Retinal pigment epithelial cell (primary cell): ENCODE results near the gene HTR3D.
A peak's percentile ranks its signal among the peaks of the same experiment; 100 is the strongest.

ENCODE experiments used
- DNase-seq: peaks from one replicate; pipeline ENCODE4 v3.0.0-alpha.2; 2010; ENCODE audit warnings: low read depth
- H3K4me3 ChIP-seq: 2 replicates; pipeline ENCODE4 v1.5.1; 2011; ENCODE audit warnings: mild to moderate bottlenecking, low read length, control low read depth, moderate library complexity
- CTCF ChIP-seq: conservative IDR thresholded peaks from 2 replicates; pipeline ENCODE4 v1.5.1; 2011; ENCODE audit warnings: low read depth, low read length, control low read depth, inconsistent platforms

The HTR3D gene

GRCh38 chr3:184039414-184039813 is 7.9 kb downstream of the HTR3D start:
- peak; percentile 99 for DNase-seq
- no peak for TF ChIP-seq CTCF

GRCh38 chr3:184040010-184040409 is 8.5 kb downstream of the HTR3D start:
- no peak for DNase-seq
- TF ChIP-seq CTCF = peak; percentile 51
- H3K4me3 ChIP-seq = no peak overlapping the region

More at GRCh38 chr3:184039414-184039813, 7.9 kb downstream of the HTR3D start:
- no peak overlapping the region for H3K4me3 ChIP-seq

- no peak for DNase-seq
- no peak for TF ChIP-seq CTCF
- H3K4me3 ChIP-seq = no peak overlapping the region
Measured at GRCh38 chr3:184042617-184043016, 11.1 kb downstream of the HTR3D start.

- TF ChIP-seq CTCF = no peak
- no peak overlapping the region for H3K4me3 ChIP-seq
- DNase-seq = no peak
Measured at GRCh38 chr3:184045995-184046394, 14.5 kb downstream of the HTR3D start.

- DNase-seq = no peak
- no peak overlapping the region for H3K4me3 ChIP-seq
- TF ChIP-seq CTCF = no peak
Measured at GRCh38 chr3:184050217-184050847, 18.8 kb downstream of the HTR3D start.

GRCh38 chr3:184052767-184053166 is 21.2 kb downstream of the HTR3D start, which contains the start of gene HTR3C:
TSS of gene HTR3C (plus strand) at chr3:184053047. CDS start at chr3:184053081, 34 bp downstream.
- no peak for TF ChIP-seq CTCF
- DNase-seq = no peak
- H3K4me3 ChIP-seq = no peak within 1 kb of the TSS

GRCh38 chr3:184058029-184058428 is 26.5 kb downstream of the HTR3D start:
- no peak for DNase-seq
- TF ChIP-seq CTCF = no peak

More at GRCh38 chr3:184058029-184058428, 26.5 kb downstream of the HTR3D start:
- no peak overlapping the region for H3K4me3 ChIP-seq
